ENCODE results near the gene GOLGA6L10. TPM values are rescaled to one million over a fixed set of nuclear protein-coding genes. Genes with fewer than 3 reads are reported as not detected.
"Not testable (repeated sequence)": the region's sequence is repeated elsewhere in the genome, so short reads cannot be mapped to it uniquely, and the experiment has no call there.

GOLGA6L10 gene
- total RNA-seq, 3 donors from 2014 or later (not counting 1 experiment from before 2014, with no cell fraction given) = 1.2 to 2.7 (median 1.8) TPM

- Mint-ChIP-seq H3K4me1 (no peaks in the 10 kb centered on the region), H3K27me3 (ENCODE audit: low read depth in 2 of 2) (no peaks in the 10 kb centered on the region), H3K27ac (no peak overlapping the region), H3K36me3 (no peaks in the 10 kb centered on the region), H3K4me3 (no peak overlapping the region), H3K9me3 (no peaks in the 10 kb centered on the region)
- DNase-seq = no peak
- Histone ChIP-seq H3K4me1 (ENCODE audit: control insufficient read depth, insufficient read depth, low read length) (peaks cover under 1% of the 10 kb centered on the region), H3K27me3 (ENCODE audit: control insufficient read depth, insufficient read depth, low read length) (no peaks in the 10 kb centered on the region), H3K4me3 (ENCODE audit: low read length) (no peak overlapping the region), H3K36me3 (ENCODE audit: control insufficient read depth, insufficient read depth, low read length) (no peaks in the 10 kb centered on the region), H3K9me3 (ENCODE audit: control insufficient read depth, insufficient read depth, low read length) (no peaks in the 10 kb centered on the region), H3K27ac (ENCODE audit: low read length) (no peak overlapping the region)
- ATAC-seq = no peak
- 93% methylated on average over 12 of the region's 12 CpGs for WGBS (ENCODE audit: insufficient coverage)
- TF ChIP-seq CTCF (IDR thresholded peaks at IDR 0.05) = no peak
- intact Hi-C loops (cut with micrococcal nuclease) = no loop called here
Measured at GRCh38 chr15:82303956-82304777, 45.1 kb downstream of the GOLGA6L10 start.

GRCh38 chr15:82301296-82302016, 47.8 kb downstream of the GOLGA6L10 start:
- no peak overlapping the region for H3K4me3 Mint-ChIP-seq
- Histone ChIP-seq H3K4me1 (ENCODE audit: control insufficient read depth, insufficient read depth, low read length) (peaks cover 13% of the 10 kb centered on the region), H3K27me3 (ENCODE audit: control insufficient read depth, insufficient read depth, low read length) (no peaks in the 10 kb centered on the region), H3K27ac (ENCODE audit: low read length) (no peak overlapping the region), H3K4me3 (ENCODE audit: low read length) (no peak overlapping the region), H3K9me3 (ENCODE audit: control insufficient read depth, insufficient read depth, low read length) (no peaks in the 10 kb centered on the region), H3K36me3 (ENCODE audit: control insufficient read depth, insufficient read depth, low read length) (no peaks in the 10 kb centered on the region)
- TF ChIP-seq CTCF (IDR thresholded peaks at IDR 0.05) = no peak
- ATAC-seq (no peak), DNase-seq (no peak)
- no peaks in the 10 kb centered on the region for H3K9me3 Mint-ChIP-seq
- intact Hi-C loops (cut with micrococcal nuclease) = no loop called here
- H3K27ac Mint-ChIP-seq = no peak overlapping the region
- no peaks in the 10 kb centered on the region for H3K36me3 Mint-ChIP-seq
- H3K27me3 Mint-ChIP-seq (ENCODE audit: low read depth in 2 of 2) = no peaks in the 10 kb centered on the region
- peaks cover 0 to 6% of the 10 kb centered on the region in 2 donors for H3K4me1 Mint-ChIP-seq
- WGBS (ENCODE audit: insufficient coverage) = 82% methylated on average over 3 of the region's 3 CpGs

- DNase-seq (no peak), ATAC-seq (no peak)
- no peak overlapping the region for H3K27ac Mint-ChIP-seq
- no peaks in the 10 kb centered on the region for H3K36me3 Mint-ChIP-seq
- H3K9me3 Mint-ChIP-seq = no peaks in the 10 kb centered on the region
- no peak for TF ChIP-seq CTCF (IDR thresholded peaks at IDR 0.05)
- H3K36me3 ChIP-seq (ENCODE audit: control insufficient read depth, insufficient read depth, low read length) = no peaks in the 10 kb centered on the region
- no peaks in the 10 kb centered on the region for H3K27me3 ChIP-seq (ENCODE audit: control insufficient read depth, insufficient read depth, low read length)
- peaks cover 0 to 6% of the 10 kb centered on the region in 2 donors for H3K4me1 Mint-ChIP-seq
- peaks cover 13% of the 10 kb centered on the region for H3K4me1 ChIP-seq (ENCODE audit: control insufficient read depth, insufficient read depth, low read length)
- H3K9me3 ChIP-seq (ENCODE audit: control insufficient read depth, insufficient read depth, low read length) = no peaks in the 10 kb centered on the region
- 94% methylated on average over 7 of the region's 7 CpGs for WGBS (ENCODE audit: insufficient coverage)
- no peak overlapping the region for H3K4me3 Mint-ChIP-seq
- intact Hi-C loops (cut with micrococcal nuclease) = no loop called here
- no peak overlapping the region for H3K4me3 ChIP-seq (ENCODE audit: low read length)
- no peak overlapping the region for H3K27ac ChIP-seq (ENCODE audit: low read length)
- no peaks in the 10 kb centered on the region for H3K27me3 Mint-ChIP-seq (ENCODE audit: low read depth in 2 of 2)
Measured at GRCh38 chr15:82300883-82301282, 48.4 kb downstream of the GOLGA6L10 start.

- intact Hi-C loops (cut with micrococcal nuclease); H3K9me3 Mint-ChIP-seq; H3K27ac ChIP-seq (ENCODE audit: low read length); H3K4me3 Mint-ChIP-seq; H3K36me3 Mint-ChIP-seq; H3K36me3 ChIP-seq (ENCODE audit: control insufficient read depth, insufficient read depth, low read length); H3K27me3 Mint-ChIP-seq (ENCODE audit: low read depth in 2 of 2); ATAC-seq; H3K27me3 ChIP-seq (ENCODE audit: control insufficient read depth, insufficient read depth, low read length); H3K27ac Mint-ChIP-seq; H3K4me3 ChIP-seq (ENCODE audit: low read length); H3K9me3 ChIP-seq (ENCODE audit: control insufficient read depth, insufficient read depth, low read length); DNase-seq; H3K4me1 Mint-ChIP-seq: not testable (repeated sequence)
- WGBS (ENCODE audit: insufficient coverage) = 92% methylated on average over 6 of the region's 6 CpGs
- peaks cover 13% of the 10 kb centered on the region for H3K4me1 ChIP-seq (ENCODE audit: control insufficient read depth, insufficient read depth, low read length)
Measured at GRCh38 chr15:82300326-82300725, 48.9 kb downstream of the GOLGA6L10 start.

- H3K4me1 Mint-ChIP-seq; H3K9me3 Mint-ChIP-seq; DNase-seq; H3K27ac ChIP-seq (ENCODE audit: low read length); H3K27me3 Mint-ChIP-seq (ENCODE audit: low read depth in 2 of 2); H3K27ac Mint-ChIP-seq; H3K9me3 ChIP-seq (ENCODE audit: control insufficient read depth, insufficient read depth, low read length); H3K27me3 ChIP-seq (ENCODE audit: control insufficient read depth, insufficient read depth, low read length); ATAC-seq; H3K4me3 ChIP-seq (ENCODE audit: low read length); intact Hi-C loops (cut with micrococcal nuclease); H3K36me3 ChIP-seq (ENCODE audit: control insufficient read depth, insufficient read depth, low read length); H3K36me3 Mint-ChIP-seq; H3K4me3 Mint-ChIP-seq: not testable (repeated sequence)
- peaks cover 13% of the 10 kb centered on the region for H3K4me1 ChIP-seq (ENCODE audit: control insufficient read depth, insufficient read depth, low read length)
- WGBS (ENCODE audit: insufficient coverage) = 93% methylated on average over 3 of the region's 6 CpGs
Measured at GRCh38 chr15:82299511-82299914, 49.8 kb downstream of the GOLGA6L10 start.
